Heart right ventricle (tissue), 16 donors: ENCODE results near the gene DYNLT2. TPM values are rescaled to one million over a fixed set of nuclear protein-coding genes. Genes with fewer than 3 reads are reported as not detected.

Experiments used
- ATAC-seq, 8 donors: fragments of 200-7000 bp; cut with Tn5 transposase; one replicate each; pipeline ENCODE4 v1.9.1; 2020; ENCODE audit warnings: mild to moderate bottlenecking in 8 of 8, moderate library complexity in 8 of 8, moderate number of reproducible peaks in 1 of 8
- DNase-seq, 2 donors: peaks; one replicate each; pipeline ENCODE4 v3.0.0-alpha.2; 2020
- H3K27ac ChIP-seq, 10 donors: fragments of 200-600 bp; sonication (generic) in 2 of 10; one replicate each; pipeline versions ENCODE4 v1.5.0 to v1.8.0; 2020 to 2022; ENCODE audit warnings: mild to moderate bottlenecking in 3 of 10
- H3K27me3 ChIP-seq, 7 donors: fragments of 200-600 bp; one replicate each; pipeline ENCODE4 v1.8.0; 2021 to 2022; ENCODE audit warnings: mild to moderate bottlenecking in 2 of 7
- H3K36me3 ChIP-seq, 9 donors: fragments of 200-600 bp; sonication (generic) in 1 of 9; one replicate each; pipeline versions ENCODE4 v1.5.0 to v1.8.0; 2020 to 2022; ENCODE audit warnings: mild to moderate bottlenecking in 2 of 9
- H3K4me1 ChIP-seq, 9 donors: fragments of 200-600 bp; sonication (generic) in 1 of 9; one replicate each; pipeline versions ENCODE4 v1.5.0 to v1.8.0; 2020 to 2022; ENCODE audit warnings: mild to moderate bottlenecking in 4 of 9
- H3K4me3 ChIP-seq, 10 donors: fragments of 200-600 bp; sonication (generic) in 2 of 10; one replicate each; pipeline versions ENCODE4 v1.5.0 to v1.8.0; 2020 to 2022; ENCODE audit warnings: mild to moderate bottlenecking in 7 of 10, moderate library complexity in 2 of 10
- H3K9me3 ChIP-seq, 11 donors: fragments of 200-600 bp in 10 of 11; sonication (generic) in 2 of 11; one replicate each; pipeline versions ENCODE4 v1.5.0 to v1.8.0; 2013 to 2022; ENCODE audit warnings: mild to moderate bottlenecking in 2 of 11, control low read depth in 1 of 11, moderate library complexity in 1 of 11
- WGBS, 2 donors: extraction: QIAGEN DNeasy Blood & Tissue Kit; methylation state at CpG; one replicate each; pipeline ENCODE4 v1.1.7; 2013; ENCODE audit warnings: inconsistent platforms in 1 of 2; 5-methylcytosine and 5-hydroxymethylcytosine counted together
- intact Hi-C, 10 donors: fragments of 100-400 bp; cut with DNase I; formaldehyde crosslinking; loops; one replicate each; pipeline versions ENCODE4 v1.11.1 to v1.14.2; 2022
- polyA plus RNA-seq, 2 donors: library from polyadenylated mRNA; stranded (reverse); fragments of 200-250 nt; gene quantifications; one replicate each; pipeline ENCODE4 v1.2.3, GENCODE V29; 2013
- total RNA-seq, 10 donors: library from RNA; stranded (reverse); fragmentation: NEBNext Ultra II Directional in 3 of 10; extraction: Animal tissue kit (Norgen Biotek cat#: 25700) in 3 of 10; gene quantifications; one replicate each; pipeline versions ENCODE4 v1.2.1 to v1.2.4, GENCODE V29; 2021 to 2023
- TF ChIP-seq, protein P1 (sequence below), 9 donors: fragments of 200-600 bp; sonication (generic) in 2 of 9; IDR thresholded peaks; one replicate each; pipeline versions ENCODE4 v1.5.0 to v1.8.0; 2021 to 2022; ENCODE audit warnings: antibody characterized with exemption in 9 of 9, mild to moderate bottlenecking in 5 of 9, moderate library complexity in 1 of 9
- donor health status: Arrhythmogenic right ventricular cardiomyopathy.
- donor health status: ischemic (EF 13 %, LVEDD 7.1; RV severe dilation, severe dysfunction).
- donor health status: healthy with polysubstance abuse.
- donor health status: DM: no; HTN: yes; CAD: no.
- donor health status: DM: no; HTN: no; CAD: no.
- donor health status: ischemic (EF 25% LVEDD 6.9; RV normal size, moderate dysfunction).
- donor health status: ischemic (EF 25% LVEDD 5.7; RV mildly dilated, moderate dysfunction).
- donor health status: healthy.
- donor health status: DM: yes; HTN: yes; CAD: no.
- donor health status: Ischemic cardiomyopathy.
- donor health status: ischemic (EF 35%, LVEDD 5.7; RV mildly dilated, moderate dysfunction).
- donor health status: nonischemic (EF 11% LVEDD 7.7; RV severe dilation, severe dysfunction).
- donor health status: DM: yes; HTN: yes; CAD: no.
- donor health status: PGD.
- donor health status: ischemic (EF 29% LVEDD 5.4; RV normal size, mild dysfunction).
- donor health status: nonischemic (EF 23%, LVEDD 6.1; RV moderate dilation, normal function).

DYNLT2 gene
- total and polyA plus RNA-seq, 12 donors, result 0.19 to 3.4 (median 0.66) TPM

DNA sequence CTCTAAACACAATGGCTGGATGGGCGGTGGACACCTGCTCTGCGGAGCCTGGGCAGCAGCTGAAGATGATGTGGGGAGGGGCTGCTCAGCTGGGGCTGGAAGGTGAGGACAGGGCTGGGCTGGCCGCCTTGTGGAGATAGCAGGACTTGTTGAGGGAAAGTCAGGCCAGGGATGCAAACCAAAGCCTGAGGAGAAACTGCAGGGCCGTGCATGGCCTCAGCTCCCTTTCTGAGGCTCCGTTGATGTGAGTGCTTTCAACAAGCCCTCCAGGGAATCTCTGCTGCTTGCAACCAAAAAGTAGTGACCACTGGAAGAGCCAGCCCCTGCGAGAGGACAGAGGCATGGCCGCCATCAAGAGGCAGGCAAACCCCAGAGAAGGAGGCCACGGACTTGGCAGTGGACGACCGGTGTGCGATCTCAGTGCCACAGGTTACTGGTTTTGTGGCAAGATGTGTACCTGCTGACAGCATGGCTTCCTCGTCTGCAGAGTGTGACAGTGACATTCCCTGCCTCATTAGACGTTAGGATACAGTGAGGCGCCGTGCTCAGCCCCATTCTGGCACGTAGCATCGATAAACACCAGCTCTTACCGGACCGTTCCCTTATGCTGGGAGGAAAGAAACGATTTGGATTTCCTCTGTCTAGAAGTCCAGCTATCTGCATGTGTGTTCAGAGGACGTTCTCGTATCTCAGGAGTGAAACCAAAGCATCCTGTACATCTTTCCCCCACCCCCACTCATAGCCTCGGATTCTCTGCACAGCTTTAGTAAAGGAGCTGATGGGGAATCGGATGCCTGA, 38.0 kb upstream of the DYNLT2 start:
- TF ChIP-seq, protein P1, sequence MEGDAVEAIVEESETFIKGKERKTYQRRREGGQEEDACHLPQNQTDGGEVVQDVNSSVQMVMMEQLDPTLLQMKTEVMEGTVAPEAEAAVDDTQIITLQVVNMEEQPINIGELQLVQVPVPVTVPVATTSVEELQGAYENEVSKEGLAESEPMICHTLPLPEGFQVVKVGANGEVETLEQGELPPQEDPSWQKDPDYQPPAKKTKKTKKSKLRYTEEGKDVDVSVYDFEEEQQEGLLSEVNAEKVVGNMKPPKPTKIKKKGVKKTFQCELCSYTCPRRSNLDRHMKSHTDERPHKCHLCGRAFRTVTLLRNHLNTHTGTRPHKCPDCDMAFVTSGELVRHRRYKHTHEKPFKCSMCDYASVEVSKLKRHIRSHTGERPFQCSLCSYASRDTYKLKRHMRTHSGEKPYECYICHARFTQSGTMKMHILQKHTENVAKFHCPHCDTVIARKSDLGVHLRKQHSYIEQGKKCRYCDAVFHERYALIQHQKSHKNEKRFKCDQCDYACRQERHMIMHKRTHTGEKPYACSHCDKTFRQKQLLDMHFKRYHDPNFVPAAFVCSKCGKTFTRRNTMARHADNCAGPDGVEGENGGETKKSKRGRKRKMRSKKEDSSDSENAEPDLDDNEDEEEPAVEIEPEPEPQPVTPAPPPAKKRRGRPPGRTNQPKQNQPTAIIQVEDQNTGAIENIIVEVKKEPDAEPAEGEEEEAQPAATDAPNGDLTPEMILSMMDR (IDR thresholded peaks at IDR 0.05), result no peak
- Histone ChIP-seq H3K9me3 (no peaks in the 10 kb centered on the region), H3K27ac (no peak overlapping the region), H3K4me1 (peaks cover 0 to 16% (median 10%) of the 10 kb centered on the region in 9 donors), H3K4me3 (peak overlapping the region in 9 of 10 donors; percentile 39 to 64 (median 57)), H3K27me3 (peaks cover 0 to 24% (median 2%) of the 10 kb centered on the region in 7 donors), H3K36me3 (no peaks in the 10 kb centered on the region)
- 61 to 63% methylated on average over 24 of the region's 24 CpGs for WGBS, 2 donors
- no peak for ATAC-seq
- intact Hi-C loops, result loop anchor here in 1 of 10 donors (5.0 kb wide), 1 partner anchor 743 kb away; no protein-coding TSS in a partner anchor
- no peak for DNase-seq

DNA sequence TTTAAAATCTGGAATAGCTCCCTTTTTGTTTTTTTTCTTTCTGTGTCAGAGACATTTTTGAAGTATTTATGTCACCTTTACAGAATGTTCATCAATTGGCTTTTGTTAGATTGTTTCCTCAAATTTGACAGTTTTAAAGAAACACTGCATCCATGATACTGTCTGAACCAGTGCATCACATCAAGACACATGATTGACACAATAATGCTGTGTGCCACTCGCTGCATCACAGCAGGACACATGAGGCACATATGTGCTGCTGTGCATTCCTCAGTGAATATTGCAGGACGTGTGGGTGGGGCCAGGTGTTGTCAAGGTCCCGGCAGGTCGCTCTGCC, 37.4 kb upstream of the DYNLT2 start:
- ATAC-seq (no peak), DNase-seq (no peak)
- 77% methylated on average over 4 of the region's 4 CpGs for WGBS, 2 donors

DNA sequence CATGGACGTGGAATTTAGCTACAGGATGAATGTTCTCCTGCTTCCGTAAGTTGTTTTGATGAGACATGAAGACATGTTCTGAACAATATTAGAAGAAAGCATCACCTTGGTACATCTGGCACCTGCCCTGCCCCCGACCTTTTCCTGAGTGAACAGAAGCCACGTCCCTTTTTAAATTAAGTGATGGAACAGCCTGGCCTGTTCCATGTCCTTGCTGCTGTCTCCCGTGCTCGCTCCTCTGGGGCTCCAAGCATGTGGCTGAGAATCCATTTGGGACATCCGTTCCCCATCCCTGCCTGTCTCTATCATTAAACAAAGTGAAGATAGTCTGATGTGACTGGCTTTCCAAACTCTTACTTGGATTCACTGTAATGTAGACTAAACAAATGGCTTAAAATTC, 36.4 kb upstream of the DYNLT2 start:
- Histone ChIP-seq H3K4me3 (no peak overlapping the region), H3K9me3 (no peaks in the 10 kb centered on the region), H3K27me3 (peaks cover 0 to 24% (median 0%) of the 10 kb centered on the region in 7 donors), H3K27ac (no peak overlapping the region), H3K4me1 (peaks cover 0 to 16% (median 10%) of the 10 kb centered on the region in 9 donors), H3K36me3 (peaks cover 0 to 10% (median 0%) of the 10 kb centered on the region in 9 donors)
- DNase-seq, result no peak
- intact Hi-C loops, result loop anchor here in 1 of 10 donors (5.0 kb wide), 1 partner anchor 745 kb away; no protein-coding TSS in a partner anchor
- 79% methylated on average over 7 of the region's 7 CpGs for WGBS, 2 donors
- ATAC-seq, result no peak
- TF ChIP-seq, protein P1 (IDR thresholded peaks at IDR 0.05), result no peak

More for the DNA sequence above, 37.4 kb upstream of the DYNLT2 start:
- Histone ChIP-seq H3K27me3 (peaks cover 0 to 24% (median 0%) of the 10 kb centered on the region in 7 donors), H3K36me3 (peaks cover 0 to 3% (median 0%) of the 10 kb centered on the region in 9 donors), H3K4me1 (peaks cover 0 to 16% (median 10%) of the 10 kb centered on the region in 9 donors), H3K4me3 (no peak overlapping the region), H3K9me3 (no peaks in the 10 kb centered on the region), H3K27ac (no peak overlapping the region)
- TF ChIP-seq, protein P1 (IDR thresholded peaks at IDR 0.05), result no peak
- intact Hi-C loops, result loop anchor here in 1 of 10 donors (5.0 kb wide), 1 partner anchor 744 kb away; no protein-coding TSS in a partner anchor

DNA sequence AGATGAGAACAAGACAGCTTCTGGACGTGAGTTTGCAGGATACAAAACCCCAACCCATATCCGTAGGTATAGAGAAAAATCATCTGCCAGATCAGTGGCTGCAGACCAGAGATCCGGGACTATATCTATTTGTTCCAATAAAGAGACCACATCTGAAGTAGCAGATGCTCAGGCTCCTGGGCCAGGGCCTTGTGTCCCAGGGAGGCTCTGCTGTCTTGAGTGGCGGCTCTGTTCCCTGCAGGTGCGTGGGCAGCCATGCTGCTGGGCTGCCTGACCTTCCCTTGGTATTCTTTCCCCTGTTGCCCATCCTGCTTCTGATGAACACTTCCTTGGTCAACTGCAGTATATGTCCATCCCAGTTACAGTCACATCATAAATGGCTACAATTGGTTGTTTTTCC, 35.0 kb upstream of the DYNLT2 start:
- no peak overlapping the region for H3K4me3 ChIP-seq
- ATAC-seq, result no peak
- H3K4me1 ChIP-seq, result peaks cover 0 to 16% (median 10%) of the 10 kb centered on the region in 9 donors
- DNase-seq, result no peak
- H3K27ac ChIP-seq, result no peak overlapping the region
- peaks cover 0 to 20% (median 0%) of the 10 kb centered on the region in 7 donors for H3K27me3 ChIP-seq
- TF ChIP-seq, protein P1 (IDR thresholded peaks at IDR 0.05), result no peak
- no peaks in the 10 kb centered on the region for H3K9me3 ChIP-seq
- peaks cover 0 to 13% (median 0%) of the 10 kb centered on the region in 9 donors for H3K36me3 ChIP-seq
- intact Hi-C loops, result loop anchor here in 1 of 10 donors (5.0 kb wide), 1 partner anchor 746 kb away; no protein-coding TSS in a partner anchor
- 71 to 72% methylated on average over 5 of the region's 5 CpGs for WGBS, 2 donors
